IPS-NIHi11 (cell line): ENCODE measurements around the gene SAMD11.
A peak's percentile ranks its signal among the peaks of the same experiment; 100 is the strongest.
"Not testable (repeated sequence)": the region's sequence is repeated elsewhere in the genome, so short reads cannot be mapped to it uniquely, and the experiment has no call there.

Experiments used
- DNase-seq: peaks from one replicate; pipeline ENCODE4 v3.0.0; 2012; ENCODE audit warnings: mixed read lengths, low spot score

The SAMD11 gene

DNA sequence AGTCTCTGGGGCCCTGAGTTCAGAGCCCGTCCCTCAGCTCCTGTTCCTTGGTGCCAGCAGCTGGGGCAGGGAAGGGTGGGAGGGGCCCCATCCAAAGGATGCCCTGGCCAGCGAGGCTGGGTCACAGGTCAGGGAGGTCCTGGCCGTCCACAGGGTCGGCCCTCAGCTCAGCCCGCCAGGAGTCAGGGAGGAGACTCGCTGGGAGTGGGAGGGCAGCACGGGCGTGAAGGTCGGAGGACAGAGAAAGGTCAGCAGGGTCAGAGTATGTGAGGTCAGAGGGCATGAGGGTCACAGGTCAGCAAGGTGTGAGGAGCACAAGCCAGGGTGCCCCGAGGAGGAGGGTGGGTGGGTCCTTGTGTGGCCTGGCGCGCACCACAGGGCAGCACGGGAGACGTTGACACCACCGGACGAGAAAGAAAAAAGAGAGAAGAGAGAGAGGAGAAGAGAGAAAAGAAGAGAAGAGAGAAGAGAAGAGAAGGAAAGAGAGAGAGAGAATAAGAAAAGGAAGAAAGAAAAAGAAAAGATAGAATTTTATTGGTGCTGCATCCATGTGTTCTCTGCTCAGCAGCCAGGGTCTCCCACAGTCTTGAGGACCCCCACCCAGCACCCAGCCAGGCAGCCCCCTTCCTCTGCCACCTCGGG, 51.1 kb downstream of the SAMD11 start:
- DNase-seq: no peak

DNA sequence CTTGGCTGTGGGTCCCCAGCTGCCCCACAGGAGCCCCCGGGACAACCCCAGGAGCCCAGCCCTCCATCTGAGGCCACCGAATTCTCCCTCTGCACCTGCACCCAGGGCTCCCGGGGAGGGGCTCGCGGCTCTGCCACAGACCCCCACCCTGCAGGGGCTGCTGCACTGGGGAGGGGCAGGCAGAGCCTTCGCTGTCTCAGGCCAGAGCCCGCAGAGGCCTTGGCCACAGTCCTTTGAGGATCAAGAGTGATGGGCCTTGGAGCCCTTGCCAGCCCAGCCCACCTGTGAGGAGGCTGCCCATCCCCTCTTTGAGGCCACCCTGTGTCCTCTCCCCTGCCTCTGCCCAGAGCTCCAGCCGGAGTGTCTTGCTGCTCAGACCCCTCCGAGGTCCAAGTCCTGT, 51.6 kb downstream of the SAMD11 start:
- DNase-seq: no peak

DNA sequence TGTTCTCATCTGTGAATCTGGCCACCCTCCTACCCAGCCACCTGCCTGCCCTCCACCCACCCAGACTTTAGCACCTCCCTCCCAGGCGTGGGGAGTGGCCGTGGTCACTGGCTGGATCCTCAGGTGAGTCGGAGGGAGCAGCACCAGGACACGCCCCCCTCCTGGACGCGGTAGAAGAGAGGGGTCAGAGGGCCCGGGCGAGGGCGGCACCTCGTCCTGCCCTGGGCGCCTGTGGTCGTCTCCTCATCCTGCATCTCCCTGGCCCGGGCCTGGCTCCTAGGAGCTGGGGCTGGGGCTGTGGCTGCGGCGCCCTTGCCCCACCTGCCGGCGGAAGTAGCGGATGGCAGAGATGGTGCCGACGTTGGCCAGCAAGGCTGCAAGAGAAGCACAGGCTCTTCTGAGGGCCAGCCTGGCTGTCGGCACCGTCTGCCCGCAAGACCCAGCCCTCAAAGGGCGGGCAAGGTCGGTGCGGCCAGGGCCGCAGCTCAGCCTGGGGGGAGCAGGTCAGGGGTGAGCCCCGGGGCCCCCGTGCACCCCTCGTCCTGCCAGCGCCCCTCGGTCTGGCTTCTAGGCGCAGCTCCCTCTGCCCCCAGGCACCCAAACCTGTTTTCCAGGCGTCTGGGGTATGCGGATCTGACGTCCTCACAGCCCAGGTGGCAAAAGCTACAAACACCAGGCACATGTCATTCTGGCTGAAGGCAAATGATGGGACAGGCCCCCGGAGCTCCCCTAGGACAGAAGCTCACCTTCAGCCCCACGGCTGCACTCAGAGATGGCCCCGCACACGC, 52.4 kb downstream of the SAMD11 start:
- DNase-seq: peak; percentile 95

DNA sequence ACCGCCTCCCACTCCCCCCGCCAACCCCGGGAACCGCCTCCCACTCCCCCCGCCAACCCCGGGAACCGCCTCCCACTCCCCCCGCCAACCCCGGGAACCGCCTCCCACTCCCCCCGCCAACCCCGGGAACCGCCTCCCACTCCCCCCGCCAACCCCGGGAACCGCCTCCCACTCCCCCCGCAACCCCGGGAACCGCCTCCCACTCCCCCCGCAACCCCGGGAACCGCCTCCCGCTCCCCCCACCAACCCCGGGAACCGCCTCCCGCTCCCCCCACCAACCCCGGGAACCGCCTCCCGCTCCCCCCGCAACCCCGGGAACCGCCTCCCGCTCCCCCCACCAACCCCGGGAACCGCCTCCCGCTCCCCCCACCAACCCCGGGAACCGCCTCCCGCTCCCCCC, 53.1 kb downstream of the SAMD11 start:
- DNase-seq: not testable (repeated sequence)

DNA sequence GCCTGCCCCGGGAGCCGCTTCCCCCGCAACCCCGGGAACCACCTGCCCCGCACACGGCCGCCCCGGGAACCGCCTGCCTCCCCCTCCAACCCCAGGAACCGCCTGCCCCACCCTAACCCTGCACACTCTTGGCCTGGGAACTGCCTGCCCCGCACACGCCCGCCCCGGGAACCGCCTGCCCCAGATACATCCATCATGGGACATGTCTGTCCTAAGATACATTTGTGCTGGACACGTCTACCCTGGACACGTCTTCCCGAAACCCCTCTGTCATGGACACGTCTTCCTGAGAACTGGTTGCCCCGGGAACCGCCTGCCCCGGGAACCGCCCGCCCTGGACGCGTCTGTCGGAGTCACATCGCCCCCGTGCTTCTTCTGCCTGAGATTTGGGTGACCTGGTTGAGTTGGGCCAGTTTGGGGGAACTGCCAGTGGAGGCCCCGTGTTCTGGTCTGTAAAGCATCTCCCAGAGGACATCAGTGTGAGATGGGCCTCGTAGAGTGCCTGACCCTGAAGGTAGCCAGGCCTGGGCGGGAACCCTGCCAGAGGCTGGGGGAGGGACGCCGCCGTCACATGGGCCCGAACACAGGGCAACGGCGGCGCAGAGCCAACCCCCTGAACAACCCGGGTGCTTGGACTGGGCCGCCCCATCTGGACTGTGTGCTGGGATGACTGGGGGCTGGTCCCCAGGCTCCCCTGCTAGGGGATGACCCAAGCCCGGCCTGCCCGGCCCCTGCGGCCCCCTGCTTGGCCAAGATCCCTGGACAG, 54.5 kb downstream of the SAMD11 start:
- no peak for DNase-seq

DNA sequence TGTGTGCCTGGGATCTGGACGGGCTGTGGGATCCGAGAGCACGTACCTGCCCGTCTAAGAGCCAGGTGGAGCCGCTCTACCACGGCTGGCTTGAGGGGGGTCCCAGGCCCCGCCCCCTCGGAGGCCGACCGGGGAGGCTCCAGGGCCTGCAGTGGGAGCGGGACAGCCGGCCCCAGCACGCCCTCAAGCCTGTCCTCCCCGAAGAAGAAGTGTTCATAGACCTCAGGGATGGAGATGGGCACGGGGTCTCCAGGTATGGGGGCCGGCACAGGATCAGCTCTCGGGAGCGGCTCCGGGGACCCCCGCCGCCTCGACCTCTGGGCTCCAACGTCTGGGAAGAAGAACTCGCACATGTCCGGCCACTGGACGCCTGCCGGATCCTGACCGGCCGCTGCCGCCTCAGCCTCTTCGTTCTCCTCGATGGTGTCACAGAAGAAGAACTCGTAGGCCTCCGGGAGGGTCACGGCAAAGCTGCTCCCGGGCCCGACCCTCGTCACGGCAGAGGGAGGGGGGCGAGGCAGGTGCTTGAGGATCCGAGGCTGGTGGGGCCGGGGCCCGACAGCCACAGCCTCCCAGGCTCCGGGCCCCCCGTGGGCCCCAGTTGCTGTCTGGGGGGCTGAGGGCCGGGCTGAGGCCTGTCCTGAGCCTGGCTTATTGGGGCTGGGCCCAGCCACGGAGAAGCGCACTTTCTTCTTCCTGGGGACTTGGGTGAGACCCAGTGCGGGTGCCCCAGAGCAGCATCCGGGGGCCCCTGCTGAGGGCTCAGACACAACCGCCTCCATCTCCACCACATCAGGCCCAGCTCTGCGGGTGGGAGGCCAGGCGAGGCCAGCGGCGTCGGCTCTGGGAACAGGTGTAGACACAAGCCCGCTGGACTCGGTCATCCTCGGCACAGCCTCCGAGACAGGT, 55.4 kb downstream of the SAMD11 start:
- DNase-seq: no peak

DNA sequence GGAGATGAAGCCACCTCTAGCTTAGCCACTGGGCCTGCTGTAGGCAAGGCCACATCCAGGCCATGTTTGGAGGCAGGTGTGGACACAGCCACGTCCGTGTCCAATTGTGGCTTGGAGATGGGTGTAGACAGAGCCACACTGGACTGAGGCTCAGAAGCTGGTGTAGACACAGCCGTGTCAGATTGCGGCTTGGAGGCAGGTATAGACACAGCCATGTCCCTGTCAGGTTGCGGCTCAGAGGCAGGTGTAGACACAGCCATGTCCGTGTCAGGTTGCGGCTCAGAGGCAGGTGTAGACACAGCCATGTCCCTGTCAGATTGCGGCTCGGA, 56.0 kb downstream of the SAMD11 start:
- DNase-seq: no peak

DNA sequence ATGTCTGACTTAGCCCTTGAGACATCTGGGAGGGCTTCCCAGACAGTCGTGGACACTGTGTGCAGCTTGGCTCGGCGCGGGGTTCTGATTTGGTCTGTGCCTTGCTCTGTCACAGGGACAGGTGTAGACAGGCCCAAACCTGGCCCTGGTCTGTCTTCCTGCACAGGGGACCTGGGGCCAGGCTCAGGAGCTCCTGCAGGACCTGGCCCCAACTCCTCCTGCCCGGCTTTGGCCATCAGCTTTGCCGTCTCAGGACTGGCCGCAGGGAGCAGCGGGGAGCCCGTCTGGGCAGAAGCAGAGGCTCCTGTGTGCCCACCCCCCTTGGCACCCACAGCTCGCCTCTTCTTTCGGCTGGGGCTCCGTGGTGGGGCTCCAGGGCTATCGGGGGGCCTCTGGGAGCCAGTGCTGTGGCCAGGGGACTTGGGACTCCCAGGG, 56.4 kb downstream of the SAMD11 start:
- no peak for DNase-seq

DNA sequence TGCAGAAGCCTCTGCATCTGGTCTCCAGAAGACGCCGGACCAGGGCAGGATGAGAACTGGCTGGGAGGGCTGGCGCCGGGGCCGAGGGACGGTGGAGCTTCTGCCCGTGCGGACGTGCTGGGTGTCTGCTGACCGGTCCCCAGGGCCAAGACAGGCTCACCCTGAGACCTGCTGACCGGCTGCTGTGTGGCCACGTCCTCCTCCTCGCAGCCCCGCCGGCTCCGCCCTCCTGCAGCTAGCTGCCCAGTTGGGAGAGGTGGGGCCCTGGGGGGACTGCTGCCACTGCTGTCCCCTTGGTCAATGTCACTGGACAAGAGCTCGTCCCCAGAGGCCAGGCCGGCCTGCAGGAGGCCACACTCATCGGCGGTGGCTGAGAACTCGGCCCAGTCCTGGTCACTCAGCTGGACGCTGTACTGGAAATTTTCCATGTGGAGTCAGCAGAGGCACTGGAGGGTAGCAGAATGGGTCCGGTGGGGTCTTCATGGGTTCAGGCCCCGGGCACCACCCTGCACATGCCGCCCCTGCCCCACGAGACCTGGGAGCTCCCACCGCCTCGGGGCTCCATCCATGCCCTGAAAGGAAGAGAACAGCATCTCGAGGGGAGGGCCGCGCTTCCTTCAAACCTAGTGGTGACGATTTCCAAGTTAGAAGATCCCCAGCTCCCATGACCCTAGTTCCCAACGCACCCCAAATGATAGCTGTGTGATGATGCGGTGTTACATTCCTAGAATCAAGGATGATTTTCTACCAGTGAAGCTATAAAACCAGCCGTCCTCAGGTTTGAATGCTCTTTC, 57.1 kb downstream of the SAMD11 start:
- DNase-seq: no peak

DNA sequence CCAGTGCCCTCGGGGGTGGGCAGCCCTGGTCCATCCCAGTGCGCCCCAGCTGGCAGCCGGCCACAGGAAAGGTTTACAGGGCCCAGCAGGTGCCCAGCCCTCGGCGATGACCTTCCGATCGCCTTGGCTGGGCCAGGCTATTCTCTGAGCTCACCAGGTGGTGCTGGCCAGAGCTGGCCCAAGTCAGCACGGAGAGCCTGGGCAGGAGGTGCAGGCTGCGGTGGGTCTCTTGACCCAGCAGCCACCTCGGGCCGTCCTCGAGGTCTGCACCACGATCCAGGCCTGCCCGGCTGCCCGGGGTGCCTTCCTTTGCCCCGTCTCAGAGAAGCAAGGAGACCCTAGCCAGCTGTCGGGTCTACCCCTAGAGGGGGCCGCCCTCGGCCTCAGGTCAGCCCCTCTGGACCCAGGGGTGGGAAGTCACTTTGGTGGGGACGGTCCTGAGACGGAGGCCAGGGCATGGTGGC, 57.8 kb downstream of the SAMD11 start:
- DNase-seq: no peak

DNA sequence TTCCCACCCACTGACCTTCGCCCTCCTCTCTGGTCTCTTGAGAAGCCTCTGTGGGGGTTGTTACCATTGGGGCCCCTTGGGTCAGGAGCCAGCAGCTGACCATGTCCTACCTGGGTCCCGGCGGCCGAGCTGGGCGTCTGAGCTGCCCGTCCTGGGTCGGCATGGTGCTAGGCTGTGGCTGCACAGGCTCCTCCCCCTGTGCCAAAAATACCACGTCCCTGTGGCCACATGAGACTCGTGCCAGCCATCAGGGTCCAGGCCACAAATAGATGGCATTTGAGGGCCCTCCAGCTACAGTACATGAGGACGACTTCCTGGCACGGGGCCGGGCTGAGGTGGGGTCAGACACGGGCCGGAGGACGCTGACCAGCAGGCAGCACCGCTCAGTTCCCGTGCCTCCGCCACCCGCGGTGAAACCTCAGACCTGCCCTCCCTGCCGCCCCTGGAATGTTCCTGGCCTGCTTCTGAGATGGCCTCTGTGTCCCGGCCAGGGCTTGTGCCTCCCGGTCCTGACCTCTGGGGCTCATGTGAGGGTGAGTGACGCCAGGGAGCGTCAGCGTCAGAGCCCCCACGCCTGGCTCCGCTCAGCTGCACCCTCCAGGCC, 58.3 kb downstream of the SAMD11 start, which contains the start of gene PERM1:
Gene PERM1, minus strand, starts transcription at position 139 of the 604 bp plus-strand sequence. CDS start 1,064 bp downstream, outside the sequence.
- no peak for DNase-seq

DNA sequence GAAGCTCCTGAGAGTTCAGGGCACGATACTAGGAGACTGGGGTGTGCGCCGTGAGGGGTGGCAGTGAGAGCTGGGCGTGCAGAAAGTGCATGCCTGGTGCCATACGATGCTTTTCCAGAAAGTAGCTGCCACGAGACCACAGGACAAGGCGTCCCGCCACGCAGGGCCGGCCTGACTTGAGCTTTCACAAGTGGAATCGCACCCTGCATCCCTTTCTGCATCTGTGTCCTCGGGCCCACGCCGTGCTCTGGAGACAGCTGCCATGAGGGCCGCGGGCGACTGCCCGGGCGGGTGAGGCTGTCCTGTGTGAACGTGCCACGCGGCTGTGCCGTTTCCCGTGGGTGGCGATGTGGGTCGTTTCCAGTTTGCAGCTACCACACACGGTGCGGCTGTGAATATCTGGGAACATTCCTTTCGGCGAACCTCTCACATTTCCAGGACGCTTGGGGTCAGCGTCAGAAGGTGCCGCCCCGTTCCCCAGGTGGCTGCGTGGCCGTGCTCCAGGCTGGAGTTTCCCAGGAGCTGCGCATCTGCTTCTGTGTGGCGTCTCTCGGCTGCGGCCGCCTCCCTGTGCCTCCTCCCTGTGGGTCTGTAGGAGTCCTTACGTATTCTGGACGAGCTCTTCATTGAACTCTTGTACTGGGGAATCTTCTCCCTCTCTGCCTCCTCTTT, 59.2 kb downstream of the SAMD11 start:
- no peak for DNase-seq

DNA sequence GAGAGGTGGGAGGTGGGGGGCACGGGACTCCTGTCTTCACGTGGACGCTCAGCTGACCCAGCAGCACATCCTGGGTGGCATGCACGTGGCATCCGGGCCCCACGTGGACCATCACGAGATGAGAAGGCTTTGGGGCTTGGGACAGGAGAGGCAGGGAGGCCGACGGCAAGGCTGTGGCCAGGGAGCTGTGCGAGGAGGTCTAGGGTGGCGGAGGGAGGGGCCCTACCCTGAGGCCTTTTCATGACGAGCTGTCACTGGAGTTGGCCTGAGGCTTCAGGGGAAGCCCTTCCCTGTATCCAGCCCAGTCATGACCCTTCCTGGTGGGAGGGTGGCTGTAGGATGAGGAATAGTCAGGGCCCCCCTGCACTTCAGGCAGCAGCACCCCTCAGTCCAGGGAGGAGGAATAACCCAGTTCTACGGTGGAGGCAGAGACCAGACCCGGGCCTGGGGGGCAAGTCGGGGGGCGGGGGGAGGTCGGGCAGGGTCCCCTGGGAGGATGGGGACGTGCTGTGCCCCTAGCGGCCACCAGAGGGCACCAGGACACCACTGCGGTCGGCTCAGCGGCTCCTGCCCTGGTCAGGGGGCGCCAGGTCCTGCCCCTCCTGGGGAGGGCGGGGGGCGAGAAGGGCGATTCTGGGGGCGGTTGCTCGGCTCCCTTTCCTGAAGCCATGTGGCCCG, 60.2 kb downstream of the SAMD11 start:
- peak; percentile 95 for DNase-seq

DNA sequence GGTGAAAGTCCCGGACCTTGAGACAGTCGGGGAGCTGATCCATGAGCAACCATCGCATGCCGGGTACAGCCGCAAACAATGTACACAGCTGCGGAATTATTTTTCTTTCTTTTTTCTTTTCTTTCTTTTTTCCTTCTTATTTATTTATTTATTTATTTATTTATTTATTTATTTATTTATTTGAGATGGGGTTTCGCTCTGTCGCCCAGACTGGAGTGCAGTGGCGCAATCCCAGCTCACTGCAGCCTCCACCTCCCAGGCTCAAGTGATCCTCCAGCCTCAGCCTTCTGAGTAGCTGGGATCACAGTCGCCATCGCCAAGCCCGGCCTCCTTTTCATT, 60.7 kb downstream of the SAMD11 start:
- DNase-seq: no peak

DNA sequence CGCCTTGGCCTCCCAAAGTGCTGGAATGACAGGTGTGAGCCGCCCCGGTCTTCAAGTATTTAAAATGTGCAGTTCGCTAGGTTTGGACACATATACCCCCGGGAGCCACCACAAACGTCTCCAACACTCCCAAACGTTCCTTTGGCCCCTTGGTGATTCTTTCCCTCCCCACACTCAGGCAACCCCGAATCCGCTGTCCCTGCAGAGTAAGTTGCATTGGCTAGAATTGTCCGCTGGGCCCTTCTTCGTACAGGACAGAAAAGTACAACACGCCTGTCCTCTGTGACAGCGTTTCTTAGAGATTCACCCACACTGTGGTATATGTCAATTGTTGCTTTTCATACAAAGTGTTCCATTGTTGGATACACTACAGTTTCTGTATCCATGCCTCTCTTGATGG, 61.4 kb downstream of the SAMD11 start:
- no peak for DNase-seq

DNA sequence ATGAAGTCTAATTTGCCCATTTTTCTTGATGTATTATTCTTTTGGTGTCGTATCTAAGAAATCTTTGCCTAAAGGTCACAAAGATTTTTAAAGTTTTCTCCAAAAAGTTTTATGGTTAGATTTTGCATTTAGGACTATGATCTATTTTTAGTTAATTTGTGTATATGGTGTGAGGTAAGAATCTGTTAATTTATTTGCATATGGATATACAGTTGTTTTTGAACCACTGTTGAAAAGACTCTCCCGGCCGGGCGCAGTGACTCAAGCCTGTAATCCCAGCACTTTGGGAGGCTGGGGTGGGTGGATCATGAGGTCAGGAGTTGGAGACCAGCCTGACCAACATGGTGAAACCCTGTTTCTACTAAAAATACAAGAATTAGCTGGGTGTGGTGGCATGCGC, 64.3 kb downstream of the SAMD11 start:
- not testable (repeated sequence) for DNase-seq

DNA sequence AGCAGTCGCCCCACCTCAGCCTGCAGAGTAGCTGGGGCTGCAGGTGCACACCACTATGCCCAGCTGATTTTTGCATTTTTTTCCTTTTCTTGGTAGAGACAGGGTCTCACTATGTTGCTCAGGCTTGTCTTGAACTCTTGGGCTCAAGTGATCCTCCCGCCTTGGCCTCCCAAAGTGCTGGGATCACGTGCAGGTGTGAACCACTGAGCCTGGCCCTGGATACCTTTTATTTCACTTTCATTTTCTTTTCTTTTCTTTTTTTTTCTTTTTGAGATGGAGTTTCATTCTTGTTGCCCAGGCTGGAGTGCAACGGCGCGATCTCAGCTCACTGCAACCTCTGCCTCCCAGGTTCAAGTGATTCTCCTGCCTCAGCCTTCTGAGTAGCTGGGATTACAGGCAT, 67.6 kb downstream of the SAMD11 start:
- not testable (repeated sequence) for DNase-seq

DNA sequence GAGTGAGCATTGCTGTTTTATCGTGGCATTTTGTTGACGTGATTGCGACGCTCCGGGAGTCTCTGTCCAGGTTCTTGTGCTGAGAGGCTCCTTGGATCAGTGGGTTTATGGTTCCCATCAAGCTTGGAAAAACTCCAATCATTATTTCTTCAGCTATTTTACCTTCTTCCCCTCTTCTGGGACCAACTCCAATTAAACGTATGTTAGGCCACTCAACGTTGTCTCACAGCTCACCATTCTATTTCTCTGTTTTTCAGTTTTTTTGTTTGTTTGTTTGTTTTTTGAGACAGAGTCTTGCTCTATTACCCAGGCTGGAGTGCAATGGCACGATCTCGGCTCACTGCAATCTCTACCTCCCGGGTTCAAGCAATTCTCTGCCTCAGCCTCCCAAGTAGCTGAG, 68.2 kb downstream of the SAMD11 start:
- no peak for DNase-seq

DNA sequence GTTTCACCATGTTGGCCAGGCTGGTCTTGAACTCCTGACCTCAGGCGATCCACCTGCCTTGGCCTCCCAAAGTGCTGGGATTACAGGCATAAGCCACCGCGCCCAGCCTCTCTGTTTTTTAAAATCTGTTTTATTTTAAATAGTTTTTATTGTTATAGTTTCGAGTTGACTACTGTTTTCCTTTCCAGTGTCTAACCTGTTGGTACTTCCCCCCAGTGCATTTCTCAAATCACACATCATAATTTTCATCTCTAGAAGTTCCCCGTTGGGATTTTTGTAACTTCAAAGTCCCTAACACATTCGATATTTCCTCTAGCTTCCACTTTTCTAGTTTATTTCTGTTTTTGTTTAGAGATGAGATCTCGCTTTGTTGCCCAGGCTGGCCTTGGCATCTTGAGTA, 68.6 kb downstream of the SAMD11 start:
- DNase-seq: no peak
